ENCODE results near the gene GALNT12.

The GALNT12 gene

DNA sequence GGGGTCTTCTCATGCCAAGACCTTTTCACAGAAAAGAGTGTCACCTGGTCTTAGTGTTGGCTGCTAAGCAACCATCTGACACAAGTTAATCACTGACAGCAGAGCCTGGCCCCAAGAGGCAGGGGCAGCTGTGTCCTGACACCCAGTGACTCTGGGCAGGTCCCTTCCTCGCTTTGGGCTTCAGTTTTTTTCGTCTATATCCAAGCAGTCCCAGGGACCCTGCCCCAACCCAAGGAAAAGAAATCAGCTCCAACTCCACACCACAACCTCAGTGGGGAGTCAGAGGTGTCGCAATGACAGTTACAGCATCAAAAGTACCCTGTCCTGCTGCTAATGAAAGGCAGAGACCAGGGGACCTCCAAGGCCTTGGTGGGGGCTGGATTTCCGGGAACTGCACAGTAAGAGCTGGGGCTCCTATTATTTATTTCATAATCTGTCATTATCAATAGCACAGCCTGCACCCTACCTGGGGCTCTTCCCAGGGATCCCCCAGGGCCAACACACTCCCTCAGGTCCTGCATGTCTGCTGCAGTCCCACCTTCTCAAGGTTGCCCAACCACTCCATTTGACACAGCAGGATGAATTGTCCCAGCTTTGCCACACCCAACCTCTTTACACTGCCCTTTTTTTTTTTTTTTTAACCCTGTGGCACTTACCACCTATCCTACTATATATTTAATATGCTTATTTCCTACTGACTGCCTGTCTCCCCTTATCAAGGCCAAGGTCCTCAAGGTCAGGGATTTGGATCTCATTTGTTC lies 20.5 kb upstream of the GALNT12 start:
- Histone ChIP-seq H3K9me3 (ENCODE audit: control insufficient read depth, insufficient read depth, low read length) (no peaks in the 10 kb centered on the region), H3K4me3 (ENCODE audit: low read depth, low read length) (no peak overlapping the region), H3K27me3 (ENCODE audit: control insufficient read depth, insufficient read depth, low read length) (no peaks in the 10 kb centered on the region), H3K9ac (ENCODE audit: low read depth, low read length) (no peak overlapping the region), H3K36me3 (ENCODE audit: control insufficient read depth, insufficient read depth, low read length) (peaks cover 16% of the 10 kb centered on the region), H3K4me1 (ENCODE audit: control insufficient read depth, insufficient read depth, low read length) (peaks cover 9% of the 10 kb centered on the region)

DNA sequence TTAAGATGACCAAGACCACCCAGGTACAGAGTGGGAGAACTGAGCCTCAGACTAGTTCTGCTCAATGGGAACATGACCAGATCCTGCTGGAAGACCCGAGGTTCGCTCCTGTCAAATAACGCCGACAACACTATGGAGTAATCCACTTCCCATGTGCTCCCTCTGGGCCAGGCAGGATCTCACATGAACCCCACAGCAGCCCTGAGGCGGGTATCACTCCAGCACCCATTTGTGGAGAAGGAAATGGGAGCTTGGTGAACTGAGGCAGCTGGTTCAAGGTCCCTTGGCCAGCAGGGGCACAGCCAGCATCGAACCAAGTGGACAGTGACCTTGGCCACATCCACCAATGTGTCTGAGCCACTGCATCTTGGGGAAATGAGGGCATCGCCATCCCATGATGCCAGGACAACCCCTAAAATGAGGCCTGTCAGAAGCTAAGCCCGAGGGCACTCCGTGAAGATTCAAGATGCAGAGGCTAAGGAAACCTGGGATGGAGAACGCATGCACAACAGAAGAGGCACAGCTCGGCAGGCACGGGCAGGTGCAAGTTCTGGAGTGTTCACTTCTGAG lies 19.6 kb upstream of the GALNT12 start:
- H3K4me1 ChIP-seq (ENCODE audit: control insufficient read depth, insufficient read depth, low read length) = peaks cover 10% of the 10 kb centered on the region
- no peaks in the 10 kb centered on the region for H3K9me3 ChIP-seq (ENCODE audit: control insufficient read depth, insufficient read depth, low read length)
- no peak overlapping the region for H3K4me3 ChIP-seq (ENCODE audit: low read depth, low read length)
- no peaks in the 10 kb centered on the region for H3K27me3 ChIP-seq (ENCODE audit: control insufficient read depth, insufficient read depth, low read length)
- H3K9ac ChIP-seq (ENCODE audit: low read depth, low read length) = no peak overlapping the region
- H3K36me3 ChIP-seq (ENCODE audit: control insufficient read depth, insufficient read depth, low read length) = peaks cover 16% of the 10 kb centered on the region

DNA sequence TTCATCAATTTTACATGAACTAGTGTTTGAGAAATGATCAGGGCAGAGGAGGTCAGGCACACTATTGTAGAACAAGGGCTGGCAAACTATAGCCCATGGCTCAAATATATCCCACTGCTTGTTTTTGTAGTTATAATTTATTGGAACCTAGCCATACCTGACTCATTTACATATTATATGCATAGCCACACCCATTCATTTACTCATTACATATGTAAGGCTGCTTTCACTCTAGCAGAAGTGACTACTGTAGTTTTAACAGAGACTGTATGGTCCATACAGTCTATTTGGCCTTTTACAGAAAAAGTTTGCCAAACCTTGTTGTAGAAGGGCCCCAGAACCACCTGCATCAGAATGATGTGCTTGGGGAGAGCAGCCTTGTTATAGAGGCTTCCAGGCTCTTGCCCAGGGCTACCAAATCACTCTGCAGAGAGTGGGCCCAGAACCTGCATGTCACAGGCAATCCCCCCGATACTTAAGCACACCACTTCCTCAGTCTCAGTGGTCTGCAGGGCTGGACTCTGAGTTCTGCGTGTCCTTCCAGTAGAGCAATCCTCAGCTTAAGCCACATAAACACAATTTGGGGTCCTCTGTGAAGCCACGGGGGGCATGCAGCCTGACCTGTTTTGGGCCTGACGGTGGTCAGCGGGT lies 17.9 kb upstream of the GALNT12 start:
- no peaks in the 10 kb centered on the region for H3K9me3 ChIP-seq (ENCODE audit: control insufficient read depth, insufficient read depth, low read length)
- H3K4me3 ChIP-seq (ENCODE audit: low read depth, low read length) = no peak overlapping the region
- H3K4me1 ChIP-seq (ENCODE audit: control insufficient read depth, insufficient read depth, low read length) = peaks cover 10% of the 10 kb centered on the region
- peaks cover 16% of the 10 kb centered on the region for H3K36me3 ChIP-seq (ENCODE audit: control insufficient read depth, insufficient read depth, low read length)
- H3K27me3 ChIP-seq (ENCODE audit: control insufficient read depth, insufficient read depth, low read length) = no peaks in the 10 kb centered on the region
- no peak overlapping the region for H3K9ac ChIP-seq (ENCODE audit: low read depth, low read length)

DNA sequence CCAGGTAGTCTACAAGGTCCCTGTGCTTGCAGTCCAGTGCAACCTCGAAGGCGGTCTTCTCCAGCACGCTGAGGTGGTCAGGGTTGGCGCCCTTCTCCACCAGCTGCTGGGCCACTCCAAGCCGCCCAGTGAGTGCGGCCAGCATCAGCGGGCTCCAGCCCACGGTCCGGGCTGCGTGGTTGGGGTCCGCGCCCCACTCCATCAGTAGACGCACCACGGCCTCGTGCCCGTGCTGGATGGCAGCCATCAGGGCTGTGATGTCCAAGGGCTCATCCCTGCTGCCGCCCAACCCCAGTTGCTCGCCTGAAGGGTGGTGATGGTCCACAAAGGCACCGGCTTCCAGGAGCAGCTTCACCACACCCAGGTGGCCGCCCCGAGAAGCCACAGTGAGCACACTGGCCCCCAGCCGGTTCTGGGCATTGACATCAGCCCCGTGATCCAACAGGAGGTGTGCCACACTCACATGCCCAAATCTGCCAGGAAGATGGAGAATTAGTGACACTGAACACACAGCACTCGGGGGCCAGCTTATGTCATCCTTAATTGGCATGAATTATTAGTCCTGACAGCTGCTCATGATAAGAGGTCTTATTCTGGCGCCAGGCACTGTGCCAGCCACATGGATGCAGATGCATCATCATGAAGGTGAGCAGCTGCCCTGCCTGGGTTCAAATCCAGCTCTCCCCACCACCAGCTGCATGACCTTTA lies 17.2 kb upstream of the GALNT12 start:
- no peaks in the 10 kb centered on the region for H3K9me3 ChIP-seq (ENCODE audit: control insufficient read depth, insufficient read depth, low read length)
- H3K9ac ChIP-seq (ENCODE audit: low read depth, low read length) = no peak overlapping the region
- H3K4me3 ChIP-seq (ENCODE audit: low read depth, low read length) = no peak overlapping the region
- peaks cover 16% of the 10 kb centered on the region for H3K36me3 ChIP-seq (ENCODE audit: control insufficient read depth, insufficient read depth, low read length)
- peaks cover 10% of the 10 kb centered on the region for H3K4me1 ChIP-seq (ENCODE audit: control insufficient read depth, insufficient read depth, low read length)
- peaks cover under 1% of the 10 kb centered on the region for H3K27me3 ChIP-seq (ENCODE audit: control insufficient read depth, insufficient read depth, low read length)

DNA sequence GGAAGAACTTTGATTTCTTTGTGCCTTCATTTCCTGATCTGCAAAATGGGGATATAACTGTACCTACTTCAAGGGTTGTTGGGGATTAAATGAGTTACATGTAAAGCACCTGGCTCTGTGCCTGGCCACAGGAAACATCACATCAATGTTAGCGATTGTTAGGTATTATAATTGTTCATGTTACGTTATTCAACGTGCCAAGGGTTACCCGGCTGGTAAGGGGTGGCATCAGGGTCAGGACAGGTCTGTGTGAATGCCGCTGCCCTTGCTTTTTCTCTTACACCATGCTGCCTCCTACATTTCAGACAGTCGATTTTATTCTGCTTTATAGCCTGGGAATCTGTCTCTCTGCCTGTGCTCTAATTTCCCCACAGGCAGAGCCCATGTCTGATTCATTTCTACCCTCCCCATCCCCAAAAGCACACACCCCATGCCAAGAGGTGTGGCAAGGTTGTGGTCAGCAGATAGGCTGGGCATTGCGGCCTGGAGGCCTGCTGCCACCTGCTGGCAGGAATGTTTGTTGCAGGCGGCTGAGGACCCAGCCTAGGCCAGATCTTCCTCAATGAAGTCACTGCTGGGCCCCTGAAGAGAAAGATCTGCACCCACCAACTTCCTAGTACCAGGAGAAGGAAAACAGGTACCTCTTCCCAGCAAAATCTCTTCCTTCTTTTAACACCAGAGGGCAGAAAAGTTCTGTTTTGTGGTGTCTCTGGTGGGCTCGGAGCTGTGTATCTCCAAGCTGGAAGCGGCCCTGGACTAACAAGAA lies 16.4 kb upstream of the GALNT12 start:
- peaks cover 12% of the 10 kb centered on the region for H3K4me1 ChIP-seq (ENCODE audit: control insufficient read depth, insufficient read depth, low read length)
- peaks cover 4% of the 10 kb centered on the region for H3K27me3 ChIP-seq (ENCODE audit: control insufficient read depth, insufficient read depth, low read length)
- H3K4me3 ChIP-seq (ENCODE audit: low read depth, low read length) = no peak overlapping the region
- peaks cover 16% of the 10 kb centered on the region for H3K36me3 ChIP-seq (ENCODE audit: control insufficient read depth, insufficient read depth, low read length)
- no peaks in the 10 kb centered on the region for H3K9me3 ChIP-seq (ENCODE audit: control insufficient read depth, insufficient read depth, low read length)
- no peak overlapping the region for H3K9ac ChIP-seq (ENCODE audit: low read depth, low read length)

DNA sequence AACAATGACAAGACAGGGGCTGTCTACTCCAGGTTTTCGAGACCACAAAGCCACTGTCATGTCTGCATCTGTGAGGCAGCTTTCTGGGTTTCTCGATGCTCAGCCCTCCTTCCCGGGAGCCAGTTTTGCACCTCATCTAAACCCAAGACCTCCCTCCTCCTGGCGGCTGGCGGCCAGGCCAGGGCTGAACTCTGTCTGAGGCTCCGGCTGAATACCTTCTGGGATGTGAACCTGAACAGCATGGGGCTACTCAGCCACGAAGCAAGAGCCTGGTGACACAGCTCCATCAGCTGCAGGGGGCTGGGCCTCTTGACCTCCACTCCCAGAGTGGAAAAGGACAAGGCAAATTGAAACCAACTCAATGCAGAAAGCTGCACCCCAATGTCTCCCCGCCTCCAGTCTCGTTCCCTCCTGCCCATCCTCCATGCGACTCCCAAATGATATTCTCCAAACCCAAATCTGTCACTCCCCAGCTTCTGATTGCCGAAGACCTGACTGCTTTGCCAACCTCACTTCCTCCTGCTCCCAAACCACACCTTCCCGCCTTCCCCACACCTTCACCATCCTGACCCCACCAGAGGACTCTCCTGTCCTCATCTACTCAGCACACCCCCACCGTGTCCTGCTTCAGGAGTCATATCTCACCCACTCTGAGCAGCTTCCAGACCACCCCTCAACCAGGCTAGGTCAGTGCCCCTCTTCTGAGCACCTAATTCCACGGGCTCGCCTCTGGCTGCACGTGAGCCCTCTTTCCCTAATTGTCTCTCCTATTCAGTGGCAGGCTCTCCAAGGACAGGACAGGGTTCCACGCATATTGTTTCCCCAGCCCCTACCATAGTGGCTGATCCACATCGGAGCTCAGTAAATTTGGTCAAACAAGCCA lies 15.6 kb upstream of the GALNT12 start:
- peaks cover 5% of the 10 kb centered on the region for H3K27me3 ChIP-seq (ENCODE audit: control insufficient read depth, insufficient read depth, low read length)
- H3K9ac ChIP-seq (ENCODE audit: low read depth, low read length) = peak overlapping the region; percentile 8
- peaks cover 12% of the 10 kb centered on the region for H3K4me1 ChIP-seq (ENCODE audit: control insufficient read depth, insufficient read depth, low read length)
- H3K36me3 ChIP-seq (ENCODE audit: control insufficient read depth, insufficient read depth, low read length) = peaks cover 16% of the 10 kb centered on the region
- H3K4me3 ChIP-seq (ENCODE audit: low read depth, low read length) = no peak overlapping the region
- H3K9me3 ChIP-seq (ENCODE audit: control insufficient read depth, insufficient read depth, low read length) = no peaks in the 10 kb centered on the region

DNA sequence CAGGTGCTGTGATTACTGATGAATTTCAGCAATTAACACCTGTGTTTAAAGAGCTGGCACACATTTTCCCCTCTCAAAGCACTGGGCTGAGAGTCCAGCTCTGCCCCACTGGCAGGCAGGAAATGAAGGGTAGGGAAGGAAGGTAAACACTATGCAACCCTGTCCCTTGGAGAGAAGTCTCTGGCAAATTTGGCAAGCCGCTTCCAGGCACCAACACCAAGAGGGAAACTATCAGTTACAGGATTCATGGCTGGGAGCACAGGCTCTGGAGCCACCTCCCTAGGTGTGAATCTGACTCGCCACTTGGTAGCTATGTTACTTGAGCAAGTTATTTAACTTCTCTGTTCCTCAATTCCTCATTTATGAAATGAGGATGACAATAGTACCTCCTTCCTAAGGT lies 14.4 kb upstream of the GALNT12 start:
- H3K27me3 ChIP-seq (ENCODE audit: control insufficient read depth, insufficient read depth, low read length) = peaks cover 9% of the 10 kb centered on the region
- H3K9ac ChIP-seq (ENCODE audit: low read depth, low read length) = no peak overlapping the region
- H3K4me3 ChIP-seq (ENCODE audit: low read depth, low read length) = no peak overlapping the region
- peaks cover 15% of the 10 kb centered on the region for H3K36me3 ChIP-seq (ENCODE audit: control insufficient read depth, insufficient read depth, low read length)
- peaks cover 12% of the 10 kb centered on the region for H3K4me1 ChIP-seq (ENCODE audit: control insufficient read depth, insufficient read depth, low read length)
- H3K9me3 ChIP-seq (ENCODE audit: control insufficient read depth, insufficient read depth, low read length) = no peaks in the 10 kb centered on the region

DNA sequence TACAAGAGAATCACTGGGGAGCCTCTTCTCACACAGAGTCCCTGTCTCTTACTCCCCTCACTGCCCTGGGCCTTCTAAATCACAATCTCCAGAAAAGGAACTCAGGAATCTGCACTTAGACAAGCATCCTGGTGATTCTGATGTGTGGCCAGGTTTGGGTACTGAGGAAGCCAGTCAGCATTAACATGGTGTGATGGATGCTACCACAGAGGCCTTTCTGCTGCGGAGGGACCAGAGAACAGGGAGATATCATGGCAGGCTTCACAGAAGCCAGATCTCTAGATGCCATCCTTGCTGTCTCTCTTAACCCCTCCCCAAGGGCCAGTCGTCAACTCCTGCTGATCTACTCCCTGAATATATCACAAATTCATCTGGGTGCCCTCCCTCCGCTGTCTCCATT lies 12.7 kb upstream of the GALNT12 start:
- Histone ChIP-seq H3K9ac (ENCODE audit: low read depth, low read length) (no peak overlapping the region), H3K4me3 (ENCODE audit: low read depth, low read length) (peak overlapping the region; percentile 66), H3K4me1 (ENCODE audit: control insufficient read depth, insufficient read depth, low read length) (peaks cover 12% of the 10 kb centered on the region), H3K9me3 (ENCODE audit: control insufficient read depth, insufficient read depth, low read length) (no peaks in the 10 kb centered on the region), H3K36me3 (ENCODE audit: control insufficient read depth, insufficient read depth, low read length) (peaks cover 8% of the 10 kb centered on the region), H3K27me3 (ENCODE audit: control insufficient read depth, insufficient read depth, low read length) (peaks cover 9% of the 10 kb centered on the region)

DNA sequence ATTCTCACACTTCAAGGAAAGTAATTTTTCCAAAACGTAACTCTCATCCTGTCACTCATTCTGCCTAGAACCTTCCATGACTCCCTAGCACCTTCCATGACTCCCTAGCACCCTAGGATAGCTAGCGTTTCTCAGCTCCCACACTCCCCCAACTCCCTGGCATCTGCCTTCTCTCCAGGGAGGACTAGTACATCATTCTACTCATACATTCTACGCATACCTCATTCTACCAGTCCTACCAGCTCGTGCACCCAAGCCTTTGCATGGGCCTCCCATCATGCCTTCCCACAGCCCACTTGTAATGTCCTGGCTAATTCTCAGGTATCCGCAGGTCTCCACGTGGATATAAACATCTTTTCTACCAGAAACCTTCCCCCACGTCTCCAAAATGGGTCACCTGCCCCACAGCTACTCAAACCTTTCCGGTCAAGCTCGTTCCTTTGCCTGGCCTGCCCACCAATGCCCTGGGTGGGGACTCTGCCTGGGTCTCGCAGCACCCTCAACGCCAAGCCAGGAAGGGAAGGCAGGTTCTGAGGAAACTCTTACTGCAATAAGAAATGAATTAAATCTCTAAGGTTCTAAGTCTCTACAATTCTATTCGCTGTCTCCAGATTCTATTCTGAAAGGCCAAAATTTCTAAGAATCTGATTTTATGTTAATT lies 12.0 kb upstream of the GALNT12 start:
- Histone ChIP-seq H3K27me3 (ENCODE audit: control insufficient read depth, insufficient read depth, low read length) (peaks cover 9% of the 10 kb centered on the region), H3K36me3 (ENCODE audit: control insufficient read depth, insufficient read depth, low read length) (peaks cover 2% of the 10 kb centered on the region), H3K9me3 (ENCODE audit: control insufficient read depth, insufficient read depth, low read length) (no peaks in the 10 kb centered on the region), H3K9ac (ENCODE audit: low read depth, low read length) (peak overlapping the region; percentile 12), H3K4me3 (ENCODE audit: low read depth, low read length) (peak overlapping the region; percentile 66), H3K4me1 (ENCODE audit: control insufficient read depth, insufficient read depth, low read length) (peaks cover 12% of the 10 kb centered on the region)

DNA sequence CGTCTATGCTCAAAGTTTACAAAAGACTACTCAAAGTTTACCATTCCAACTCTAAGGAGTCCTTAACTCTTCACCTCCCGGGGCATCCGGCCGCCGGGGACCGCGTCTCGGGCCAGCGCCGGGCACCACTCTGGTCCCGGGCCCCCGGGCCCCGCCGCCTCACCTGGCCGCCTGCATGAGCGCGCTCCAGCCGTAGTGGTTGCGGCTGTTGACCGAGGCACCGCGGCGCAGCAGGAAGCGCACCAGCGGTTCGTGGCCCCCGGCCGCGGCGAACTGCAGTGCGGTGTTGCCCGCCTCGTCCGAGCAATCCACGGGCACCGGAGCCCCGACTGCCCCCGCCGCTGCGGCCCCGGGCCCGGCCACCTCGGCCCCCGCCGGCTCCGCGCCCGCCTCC lies 11.5 kb upstream of the GALNT12 start:
- H3K27me3 ChIP-seq (ENCODE audit: control insufficient read depth, insufficient read depth, low read length) = peaks cover 9% of the 10 kb centered on the region
- no peaks in the 10 kb centered on the region for H3K9me3 ChIP-seq (ENCODE audit: control insufficient read depth, insufficient read depth, low read length)

More for the DNA sequence above, 11.5 kb upstream of the GALNT12 start:
- H3K4me1 ChIP-seq (ENCODE audit: control insufficient read depth, insufficient read depth, low read length) = peaks cover 10% of the 10 kb centered on the region
- H3K9ac ChIP-seq (ENCODE audit: low read depth, low read length) = no peak overlapping the region
- peak overlapping the region; percentile 66 for H3K4me3 ChIP-seq (ENCODE audit: low read depth, low read length)
- H3K36me3 ChIP-seq (ENCODE audit: control insufficient read depth, insufficient read depth, low read length) = no peaks in the 10 kb centered on the region
